Activated naive CD4-positive, alpha-beta T cell treated with anti-CD3 and anti-CD28 coated beads for 36 hours (primary cell): ENCODE results near the gene ASH1L. TPM values are rescaled to one million over a fixed set of nuclear protein-coding genes. Genes with fewer than 3 reads are reported as not detected.
"Not testable (repeated sequence)": the region's sequence is repeated elsewhere in the genome, so short reads cannot be mapped to it uniquely, and the experiment has no call there.

ENCODE experiments used
- CTCF ChIA-PET: fragments of 350-600 bp; sonication (Branson Sonifier 250); formaldehyde crosslinking; loops from one replicate; lab custom pipeline; 2021; ENCODE audit warnings: antibody characterized with exemption; lab: Charles Lee
- DNase-seq: peaks from one replicate; pipeline ENCODE4 v3.0.0-alpha.2; 2020
- H3K27ac Mint-ChIP-seq: one replicate; pipeline ENCODE4 v1.8.0; 2021; ENCODE audit warnings: mild to moderate bottlenecking, mixed read lengths
- H3K27me3 Mint-ChIP-seq: one replicate; pipeline ENCODE4 v1.8.0; 2021; ENCODE audit warnings: low read depth, mixed read lengths
- H3K36me3 Mint-ChIP-seq: one replicate; pipeline ENCODE4 v1.8.0; 2021; ENCODE audit warnings: low read depth, mixed read lengths
- H3K4me1 Mint-ChIP-seq: one replicate; pipeline ENCODE4 v1.8.0; 2021; ENCODE audit warnings: low read depth, mixed read lengths
- H3K4me3 Mint-ChIP-seq: one replicate; pipeline ENCODE4 v1.8.0; 2021; ENCODE audit warnings: mild to moderate bottlenecking, moderate library complexity, mixed read lengths
- H3K9me3 Mint-ChIP-seq: one replicate; pipeline ENCODE4 v1.8.0; 2021; ENCODE audit warnings: mixed read lengths
- intact Hi-C: fragments of 100-400 bp; cut with micrococcal nuclease; formaldehyde crosslinking; loops from one replicate; pipeline ENCODE4 v1.15.1; 2023
- total RNA-seq, 2 experiments: library from RNA; stranded (reverse); gene quantifications; one replicate each; pipeline ENCODE4 v1.2.3, GENCODE V29; 2021

ASH1L gene
- total RNA-seq, 2 experiments from 2014 or later: 27.4 to 27.5 TPM

GRCh38 chr1:155509064-155509463, 53.5 kb downstream of the ASH1L start:
- CTCF ChIA-PET: no interaction called here
- peaks cover 43% of the 10 kb centered on the region for H3K4me1 Mint-ChIP-seq
- H3K36me3 Mint-ChIP-seq: peaks cover 4% of the 10 kb centered on the region
- no peak overlapping the region for H3K4me3 Mint-ChIP-seq
- no peak for DNase-seq
- intact Hi-C loops: no loop called here
- H3K9me3 Mint-ChIP-seq: no peaks in the 10 kb centered on the region
- H3K27me3 Mint-ChIP-seq: no peaks in the 10 kb centered on the region
- H3K27ac Mint-ChIP-seq: no peak overlapping the region

DNA sequence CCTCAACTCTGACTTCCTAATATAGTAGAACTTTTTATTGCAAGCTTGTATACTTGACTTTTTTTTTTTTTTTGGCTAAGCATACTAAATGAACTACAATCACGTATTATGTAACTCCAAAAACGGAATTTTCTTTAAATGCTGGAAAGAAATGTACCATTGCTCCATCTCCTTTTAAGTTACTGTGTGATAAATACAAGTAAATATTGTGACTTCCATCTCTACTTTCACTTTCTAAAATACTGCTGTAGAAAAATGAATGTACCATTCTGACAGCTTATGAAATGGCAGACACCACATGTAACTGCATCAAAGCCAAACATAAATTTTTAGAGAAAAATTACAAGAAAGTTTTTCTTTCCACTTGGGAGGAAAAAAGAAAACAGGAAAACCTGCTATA, 54.7 kb downstream of the ASH1L start:
- no peak for DNase-seq
- Mint-ChIP-seq H3K27ac (no peak overlapping the region), H3K4me1 (peaks cover 37% of the 10 kb centered on the region), H3K4me3 (no peak overlapping the region), H3K27me3 (no peaks in the 10 kb centered on the region), H3K36me3 (peaks cover 3% of the 10 kb centered on the region), H3K9me3 (no peaks in the 10 kb centered on the region)
- CTCF ChIA-PET: no interaction called here
- intact Hi-C loops: no loop called here

DNA sequence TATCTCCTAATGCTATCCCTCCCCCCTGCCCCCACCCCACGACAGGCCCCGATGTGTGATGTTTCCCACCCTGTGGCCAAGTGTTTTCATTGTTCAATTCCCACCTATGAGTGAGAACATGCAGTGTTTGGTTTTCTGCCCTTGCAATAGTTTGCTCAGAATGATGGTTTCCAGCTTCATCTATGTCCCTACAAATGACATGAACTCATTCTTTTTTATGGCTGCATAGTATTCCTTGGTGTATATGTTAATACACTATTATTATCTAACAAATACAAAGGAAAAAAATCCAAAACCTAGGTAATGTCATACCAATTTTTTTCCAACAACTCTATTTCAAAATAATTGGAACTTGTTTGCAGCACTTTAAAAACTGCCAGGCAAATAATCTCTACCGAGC, 56.6 kb downstream of the ASH1L start:
- H3K27ac Mint-ChIP-seq, DNase-seq, H3K9me3 Mint-ChIP-seq, H3K36me3 Mint-ChIP-seq, H3K4me3 Mint-ChIP-seq, intact Hi-C loops, CTCF ChIA-PET, H3K27me3 Mint-ChIP-seq: not testable (repeated sequence)
- peaks cover 31% of the 10 kb centered on the region for H3K4me1 Mint-ChIP-seq

DNA sequence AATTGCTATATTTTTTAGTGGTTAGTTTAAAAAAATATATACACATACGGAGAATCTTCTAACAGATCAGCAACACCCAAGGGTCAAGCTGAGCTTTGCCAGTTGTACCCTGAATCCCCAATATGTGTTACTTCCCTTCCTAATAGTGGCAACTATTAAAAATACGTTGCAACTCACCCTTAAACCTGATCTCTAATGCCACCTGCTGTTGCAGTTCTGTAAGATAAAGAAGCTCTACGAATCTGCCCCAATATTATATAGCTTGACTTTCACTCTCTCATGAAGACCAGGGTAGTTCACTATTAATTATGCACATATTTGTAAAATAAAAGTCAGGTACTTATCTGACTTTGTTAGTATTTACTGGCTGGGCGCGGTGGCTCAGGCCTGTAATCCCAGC, 58.4 kb downstream of the ASH1L start:
- H3K27ac Mint-ChIP-seq: no peak overlapping the region
- no peaks in the 10 kb centered on the region for H3K36me3 Mint-ChIP-seq
- DNase-seq: no peak
- H3K9me3 Mint-ChIP-seq: no peaks in the 10 kb centered on the region
- no peaks in the 10 kb centered on the region for H3K27me3 Mint-ChIP-seq
- CTCF ChIA-PET: interaction anchor here (1.6 kb wide), 1 partner anchor 253 kb away, joined by 3 read pairs; no protein-coding TSS in a partner anchor
- H3K4me3 Mint-ChIP-seq: no peak overlapping the region
- intact Hi-C loops: loop anchor here (5.0 kb wide), 1 partner anchor 252 kb away; no protein-coding TSS in a partner anchor
- peaks cover 42% of the 10 kb centered on the region for H3K4me1 Mint-ChIP-seq

DNA sequence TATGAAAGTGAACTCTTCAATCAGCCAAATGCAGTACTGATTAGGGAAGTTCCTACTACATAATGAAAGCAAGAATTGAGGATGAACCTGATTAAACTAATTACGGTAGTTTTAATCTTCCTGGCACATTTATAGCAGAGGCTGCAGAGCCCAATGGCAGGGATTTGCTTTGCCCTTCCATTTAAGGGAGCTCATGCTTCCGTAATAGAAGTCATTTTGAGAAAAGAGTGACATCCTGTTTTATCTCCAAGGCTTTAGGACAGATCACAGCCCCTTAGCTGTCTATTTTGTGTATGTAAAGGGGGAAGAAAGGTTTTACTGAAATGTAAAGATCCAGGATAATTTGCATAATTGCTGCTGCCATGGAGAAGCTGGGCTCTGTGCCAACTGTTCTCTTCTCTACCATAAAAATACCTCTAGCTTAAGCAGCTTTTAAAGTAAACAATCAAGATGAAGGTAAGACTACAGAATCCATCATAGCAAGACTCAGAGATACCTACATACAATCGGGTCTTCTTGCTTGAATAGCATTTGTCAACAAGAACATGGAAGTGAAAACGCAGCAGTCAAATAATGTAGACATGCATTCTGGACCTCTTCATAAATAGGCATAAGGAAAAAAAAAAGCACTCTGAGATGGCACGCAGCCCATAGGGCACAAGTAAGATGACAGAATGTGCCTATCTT, 62.5 kb downstream of the ASH1L start:
- intact Hi-C loops: loop anchor here (5.0 kb wide), 1 partner anchor 248 kb away; no protein-coding TSS in a partner anchor
- H3K4me3 Mint-ChIP-seq: no peak overlapping the region
- no peak overlapping the region for H3K27ac Mint-ChIP-seq
- CTCF ChIA-PET: interaction anchor here (1.2 kb wide), 1 partner anchor 250 kb away, joined by 3 read pairs; no protein-coding TSS in a partner anchor
- H3K27me3 Mint-ChIP-seq: no peaks in the 10 kb centered on the region
- no peak for DNase-seq
- no peaks in the 10 kb centered on the region for H3K9me3 Mint-ChIP-seq
- H3K36me3 Mint-ChIP-seq: peaks cover 3% of the 10 kb centered on the region
- peaks cover 29% of the 10 kb centered on the region for H3K4me1 Mint-ChIP-seq

DNA sequence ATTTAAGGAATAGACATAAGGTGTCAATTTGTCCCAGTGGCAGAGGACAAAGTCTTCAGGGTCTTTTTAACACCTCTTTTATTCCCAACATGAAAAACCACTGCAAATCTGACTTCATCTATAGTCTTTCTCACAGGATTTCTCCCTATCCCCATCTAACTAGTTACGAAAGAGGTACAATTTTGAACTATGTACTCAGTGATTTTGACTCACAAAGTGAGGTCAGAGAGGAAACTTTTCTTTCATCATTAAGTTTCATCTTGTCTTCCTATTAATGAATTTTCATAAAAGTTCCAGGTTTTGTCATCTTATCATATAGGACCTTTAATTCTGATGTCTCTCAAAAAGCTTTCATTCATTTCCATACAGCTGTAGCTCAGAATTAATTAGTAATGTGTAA, 63.3 kb downstream of the ASH1L start:
- no peak for DNase-seq
- intact Hi-C loops: no loop called here
- Mint-ChIP-seq H3K27ac (no peak overlapping the region), H3K4me1 (peaks cover 25% of the 10 kb centered on the region), H3K4me3 (no peak overlapping the region), H3K27me3 (no peaks in the 10 kb centered on the region), H3K9me3 (no peaks in the 10 kb centered on the region), H3K36me3 (peaks cover 3% of the 10 kb centered on the region)
- CTCF ChIA-PET: interaction anchor here (0.7 kb wide), 1 partner anchor 294 kb away, joined by 3 read pairs; no protein-coding TSS in a partner anchor

- H3K27ac Mint-ChIP-seq, H3K27me3 Mint-ChIP-seq, intact Hi-C loops, DNase-seq, CTCF ChIA-PET, H3K9me3 Mint-ChIP-seq, H3K4me3 Mint-ChIP-seq, H3K36me3 Mint-ChIP-seq: not testable (repeated sequence)
- peaks cover 14% of the 10 kb centered on the region for H3K4me1 Mint-ChIP-seq
Observed at GRCh38 chr1:155493595-155493994, 69.0 kb downstream of the ASH1L start.

- intact Hi-C loops, H3K4me3 Mint-ChIP-seq, H3K36me3 Mint-ChIP-seq, H3K27me3 Mint-ChIP-seq, H3K27ac Mint-ChIP-seq, CTCF ChIA-PET, H3K4me1 Mint-ChIP-seq, H3K9me3 Mint-ChIP-seq, DNase-seq: not testable (repeated sequence)
Observed at GRCh38 chr1:155488419-155488818, 74.2 kb downstream of the ASH1L start.

GRCh38 chr1:155487541-155487940, 75.1 kb downstream of the ASH1L start:
- CTCF ChIA-PET: interaction anchor here (0.6 kb wide), 1 partner anchor 172 kb away, joined by 6 read pairs; no protein-coding TSS in a partner anchor
- H3K27me3 Mint-ChIP-seq: no peaks in the 10 kb centered on the region

DNA sequence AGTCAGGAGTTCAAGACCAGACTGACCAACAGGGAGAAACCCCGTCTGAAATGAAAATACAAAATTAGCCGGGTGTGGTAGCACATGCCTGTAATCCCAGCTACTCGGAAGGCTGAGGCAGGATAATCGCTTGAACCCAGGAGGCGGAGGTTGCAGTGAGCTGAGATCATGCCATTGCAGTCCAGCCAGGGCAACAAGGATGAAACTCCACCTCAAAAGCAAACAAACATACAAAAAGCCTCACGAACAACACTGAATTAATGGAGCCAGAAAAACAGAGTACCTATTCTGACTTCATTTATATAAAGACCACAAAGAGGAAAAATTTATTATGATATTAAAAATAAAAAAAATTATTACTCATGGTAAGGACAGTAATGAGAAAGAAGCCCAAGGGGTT, 75.7 kb downstream of the ASH1L start:
- H3K36me3 Mint-ChIP-seq, H3K4me1 Mint-ChIP-seq, CTCF ChIA-PET, DNase-seq, H3K9me3 Mint-ChIP-seq, H3K4me3 Mint-ChIP-seq, H3K27me3 Mint-ChIP-seq, H3K27ac Mint-ChIP-seq, intact Hi-C loops: not testable (repeated sequence)

More at GRCh38 chr1:155487541-155487940, 75.1 kb downstream of the ASH1L start:
- H3K4me1 Mint-ChIP-seq: peaks cover 8% of the 10 kb centered on the region
- H3K27ac Mint-ChIP-seq: no peak overlapping the region
- H3K36me3 Mint-ChIP-seq: peaks cover 6% of the 10 kb centered on the region
- DNase-seq: no peak
- no peak overlapping the region for H3K4me3 Mint-ChIP-seq
- no peaks in the 10 kb centered on the region for H3K9me3 Mint-ChIP-seq
- intact Hi-C loops: no loop called here

GRCh38 chr1:155485945-155486344, 76.7 kb downstream of the ASH1L start:
- Mint-ChIP-seq H3K4me3 (no peak overlapping the region), H3K27ac (peak overlapping the region; percentile 51)
- intact Hi-C loops: no loop called here

GRCh38 chr1:155485222-155485621, 77.4 kb downstream of the ASH1L start:
- H3K4me3 Mint-ChIP-seq: no peak overlapping the region
- peaks cover 19% of the 10 kb centered on the region for H3K36me3 Mint-ChIP-seq
- H3K27me3 Mint-ChIP-seq: no peaks in the 10 kb centered on the region
- peaks cover 5% of the 10 kb centered on the region for H3K4me1 Mint-ChIP-seq
- CTCF ChIA-PET: interaction anchor here (0.6 kb wide), 1 partner anchor 386 kb away, joined by 3 read pairs; no protein-coding TSS in a partner anchor
- no peaks in the 10 kb centered on the region for H3K9me3 Mint-ChIP-seq
- no peak for DNase-seq
- H3K27ac Mint-ChIP-seq: no peak overlapping the region
- intact Hi-C loops: no loop called here

More at GRCh38 chr1:155485945-155486344, 76.7 kb downstream of the ASH1L start:
- peaks cover 6% of the 10 kb centered on the region for H3K4me1 Mint-ChIP-seq
- no peaks in the 10 kb centered on the region for H3K27me3 Mint-ChIP-seq
- peaks cover 18% of the 10 kb centered on the region for H3K36me3 Mint-ChIP-seq
- no peaks in the 10 kb centered on the region for H3K9me3 Mint-ChIP-seq
- no peak for DNase-seq
- CTCF ChIA-PET: no interaction called here

DNA sequence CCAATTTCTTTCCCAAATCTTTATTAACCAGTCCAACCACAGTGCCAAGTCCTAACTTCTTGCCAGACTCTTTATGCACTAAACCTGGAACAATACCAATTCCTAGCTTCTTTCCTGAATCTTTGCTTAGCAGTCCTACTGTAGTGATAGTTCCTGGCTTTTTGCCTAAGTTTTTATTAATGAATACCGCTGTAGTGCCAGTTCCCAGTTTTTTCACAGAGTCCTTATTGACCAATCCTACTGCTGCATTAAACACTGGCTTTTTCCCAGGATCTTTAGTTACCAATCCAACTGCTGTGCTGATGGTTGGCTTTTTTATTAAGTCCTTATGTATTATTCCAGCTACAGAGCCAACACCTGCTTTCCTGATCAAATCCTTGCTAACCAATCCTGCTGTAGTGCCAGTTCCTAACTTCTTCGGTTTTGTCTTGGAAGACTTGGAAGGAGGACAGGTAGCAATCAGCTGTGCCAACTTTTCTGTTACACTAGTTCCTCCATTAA, 80.8 kb downstream of the ASH1L start:
- H3K9me3 Mint-ChIP-seq: no peaks in the 10 kb centered on the region
- CTCF ChIA-PET: interaction anchor here (1.3 kb wide), 1 partner anchor 14 kb away, joined by 3 read pairs; no protein-coding TSS in a partner anchor
- H3K4me1 Mint-ChIP-seq: peaks cover 10% of the 10 kb centered on the region
- H3K27me3 Mint-ChIP-seq: no peaks in the 10 kb centered on the region
- H3K27ac Mint-ChIP-seq: no peak overlapping the region
- DNase-seq: no peak
- peaks cover 34% of the 10 kb centered on the region for H3K36me3 Mint-ChIP-seq
- no peak overlapping the region for H3K4me3 Mint-ChIP-seq
- intact Hi-C loops: no loop called here
